Fibroblast of skin of right quadriceps (primary cell): ENCODE results near the gene TLX2.

Experiments
- DNase-seq: peaks from one replicate; pipeline ENCODE4 v3.0.0-alpha.2; 2013

TLX2 gene

DNA sequence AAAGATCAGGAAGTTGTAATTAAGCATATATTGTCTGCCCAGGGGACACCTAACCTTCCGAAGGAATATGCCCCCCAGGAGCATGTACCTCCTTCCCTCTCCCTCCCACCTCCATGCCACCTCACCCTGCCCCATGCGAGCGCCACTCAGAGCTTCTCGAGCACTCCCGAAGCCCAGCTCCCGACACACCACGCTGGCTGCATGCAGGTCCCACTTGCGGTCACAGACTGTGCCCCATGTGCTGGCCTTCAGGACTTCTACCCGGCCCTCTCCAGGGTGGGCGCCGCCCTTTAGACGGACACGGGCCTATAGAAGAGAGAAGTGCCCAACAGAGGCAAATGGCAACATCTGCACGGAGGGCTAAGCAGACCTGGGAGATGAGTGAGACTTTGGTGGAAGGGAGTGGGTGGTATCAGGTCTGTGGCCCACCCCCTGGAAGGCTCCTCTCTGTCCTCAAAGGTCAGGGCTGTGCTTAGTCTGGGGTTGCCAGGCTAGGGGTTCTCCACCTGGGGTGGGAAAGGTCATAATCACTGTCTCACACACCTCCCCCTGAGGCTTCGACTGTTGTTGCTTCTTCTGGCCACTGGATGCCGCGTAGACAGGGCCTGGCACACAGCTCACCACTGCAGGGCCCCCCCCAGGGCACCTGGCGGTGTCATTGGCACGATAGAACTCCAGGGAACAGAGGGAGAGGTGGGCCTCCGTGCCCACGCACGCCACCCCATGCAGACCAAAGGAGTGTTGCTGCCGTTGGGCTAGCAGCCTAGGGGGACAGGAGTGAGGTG, 22.1 kb downstream of the TLX2 start:
- no peak for DNase-seq

GRCh38 chr2:74537140-74537539, 22.9 kb downstream of the TLX2 start:
- DNase-seq = no peak

DNA sequence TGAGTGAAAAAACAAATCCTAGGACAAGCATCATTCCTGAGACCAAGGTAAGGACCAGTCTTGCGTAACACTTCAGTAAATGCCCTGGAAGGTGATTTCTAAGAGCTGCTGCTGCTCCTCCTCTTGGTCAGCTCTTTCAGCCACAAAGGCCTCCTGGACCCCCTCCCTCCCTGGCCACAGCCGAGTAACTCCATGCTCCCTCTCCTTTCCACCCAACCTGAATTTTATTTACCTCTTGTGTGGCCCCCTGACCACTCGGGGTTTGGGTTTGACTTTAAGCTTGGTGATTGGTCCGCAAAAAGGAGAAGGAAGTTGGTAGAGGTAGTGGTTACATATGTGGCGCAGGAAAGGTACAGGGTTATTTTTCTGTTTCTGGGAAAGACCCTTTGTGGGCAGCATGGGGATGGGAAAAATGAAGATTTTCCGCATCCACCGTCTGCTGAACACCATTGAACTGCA, 24.7 kb downstream of the TLX2 start:
- DNase-seq = no peak

DNA sequence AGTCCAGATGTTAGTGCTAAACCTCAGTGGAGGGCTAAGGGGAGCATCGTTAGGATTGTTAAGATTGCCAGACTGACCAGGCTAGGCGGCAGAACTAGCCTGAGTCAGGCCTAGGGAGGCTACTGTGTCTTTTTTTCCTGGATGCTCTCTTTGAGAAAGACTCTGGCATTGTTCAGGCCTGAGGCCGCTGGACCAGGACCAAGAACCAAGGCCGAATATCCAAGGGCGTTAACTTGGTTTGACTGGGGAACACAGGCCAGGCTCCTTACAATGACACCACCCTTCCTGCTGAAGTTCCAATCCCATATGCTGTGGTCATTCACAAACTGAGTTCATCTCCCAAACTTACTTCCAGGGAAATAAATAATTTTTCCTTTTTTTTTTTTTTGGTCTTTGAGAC, 26.0 kb downstream of the TLX2 start:
- no peak for DNase-seq

GRCh38 chr2:74542978-74543377, 28.7 kb downstream of the TLX2 start:
- DNase-seq = no peak

GRCh38 chr2:74544634-74545033, 30.4 kb downstream of the TLX2 start:
- no peak for DNase-seq

- no peak for DNase-seq
These were observed 31.8 kb downstream of the TLX2 start for GRCh38 chr2:74546004-74546403.

- no peak for DNase-seq
These were observed 34.1 kb downstream of the TLX2 start for GRCh38 chr2:74548285-74548899.

GRCh38 chr2:74548900-74549826, 34.9 kb downstream of the TLX2 start:
- peak; percentile 51 for DNase-seq

GRCh38 chr2:74550231-74550630, 36.0 kb downstream of the TLX2 start:
- no peak for DNase-seq

- no peak for DNase-seq
These were observed 37.3 kb downstream of the TLX2 start for GRCh38 chr2:74551530-74551929.

GRCh38 chr2:74551942-74552913, 38.0 kb downstream of the TLX2 start:
- no peak for DNase-seq

- DNase-seq = no peak
These were observed 38.9 kb downstream of the TLX2 start for GRCh38 chr2:74552914-74553811.

- DNase-seq = peak; percentile 92
These were observed 39.9 kb downstream of the TLX2 start, which contains the start of the genes DOK1 and LOXL3 for GRCh38 chr2:74553892-74554819. Gene DOK1, plus strand, starts transcription at chr2:74554720. Its CDS starts 35 bp downstream, at chr2:74554755. Gene LOXL3, minus strand, starts transcription at chr2:74553942. Its CDS starts 1,308 bp downstream, at chr2:74552634.

- DNase-seq = peak; percentile 19
These were observed 40.7 kb downstream of the TLX2 start for GRCh38 chr2:74554820-74555531.

DNA sequence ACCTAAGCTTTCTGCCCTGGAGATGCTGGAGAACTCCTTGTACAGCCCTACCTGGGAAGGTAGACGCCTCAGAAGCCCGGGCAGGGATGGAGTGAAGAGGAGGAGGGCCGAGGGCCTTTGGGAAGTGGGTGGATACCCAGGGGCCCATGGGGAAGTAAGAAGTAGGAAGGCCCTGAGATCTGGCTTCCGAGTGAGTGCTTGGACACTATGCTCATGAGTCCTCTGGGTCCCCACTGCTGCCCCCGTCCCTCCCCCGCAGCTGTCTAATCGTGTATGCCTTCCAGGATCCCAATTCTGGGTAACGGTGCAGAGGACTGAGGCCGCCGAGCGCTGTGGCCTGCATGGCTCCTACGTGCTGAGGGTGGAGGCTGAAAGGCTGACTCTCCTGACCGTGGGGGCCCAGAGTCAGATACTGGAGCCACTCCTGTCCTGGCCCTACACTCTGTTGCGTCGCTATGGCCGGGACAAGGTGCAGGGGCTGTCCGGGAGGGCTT, 41.4 kb downstream of the TLX2 start:
- DNase-seq = no peak

- no peak for DNase-seq
These were observed 41.9 kb downstream of the TLX2 start for GRCh38 chr2:74556159-74556558.

DNA sequence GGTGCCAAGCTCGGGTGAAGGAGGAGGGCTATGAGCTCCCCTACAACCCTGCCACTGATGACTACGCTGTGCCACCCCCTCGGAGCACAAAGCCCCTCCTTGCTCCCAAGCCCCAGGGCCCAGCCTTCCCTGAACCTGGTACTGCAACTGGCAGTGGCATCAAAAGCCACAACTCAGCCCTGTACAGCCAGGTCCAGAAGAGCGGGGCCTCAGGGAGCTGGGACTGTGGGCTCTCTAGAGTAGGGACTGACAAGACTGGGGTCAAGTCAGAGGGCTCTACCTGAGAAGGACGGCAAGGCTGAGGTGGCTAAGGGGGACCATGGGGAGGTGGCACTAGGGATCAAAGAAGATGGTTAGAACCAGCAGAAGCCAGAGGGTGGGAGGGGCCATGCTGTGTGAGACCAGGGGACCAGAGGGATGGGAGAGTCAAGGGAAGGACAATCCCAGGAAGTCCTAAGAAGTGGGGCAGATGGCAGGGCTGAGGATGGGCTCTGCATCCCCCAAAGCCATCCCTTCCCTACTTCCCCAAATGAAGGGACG, 42.7 kb downstream of the TLX2 start:
- DNase-seq = no peak
